GM12878 (cell line): ENCODE data around the gene NFIX. TPM values are rescaled to one million over a fixed set of nuclear protein-coding genes. Genes with fewer than 3 reads are reported as not detected.

Experiments used
- ATAC-seq: fragments of 200-7000 bp; cut with Tn5 transposase; 3 replicates; pipeline ENCODE4 v1.9.1; 2020; ENCODE audit warnings: mild to moderate bottlenecking, moderate library complexity
- BruUV-seq: library from RNA; stranded (reverse); fragments of 400-500 nt; replicated peaks from 2 replicates; lab custom pipeline; 2021; lab: Mats Ljungman, UMichigan
- CTCF ChIA-PET: fragments of 300-600 bp; sonication (Branson Sonifier 250); formaldehyde crosslinking; extraction: SDS; loops from one replicate; lab custom pipeline; 2021; ENCODE audit warnings: inconsistent platforms; lab: Yijun Ruan, JAX
- POLR2A ChIA-PET: fragments of 350-600 bp; formaldehyde crosslinking; extraction: SDS; loops from one replicate; lab custom pipeline; 2021; ENCODE audit warnings: inconsistent platforms; lab: Charles Lee
- RAD21 ChIA-PET: fragments of 300-600 bp; sonication (Branson Sonifier 250); formaldehyde crosslinking; loops from one replicate; lab custom pipeline; 2023; ENCODE audit warnings: antibody characterized with exemption; ENCODE audit not compliant: unreplicated experiment; lab: Charles Lee
- SMC1A ChIA-PET: fragments of 300-600 bp; sonication (Branson Sonifier 250); formaldehyde crosslinking; loops from one replicate; lab custom pipeline; 2023; ENCODE audit not compliant: unreplicated experiment, uncharacterized antibody; lab: Charles Lee
- DNase-seq: peaks from one replicate; pipeline ENCODE4 v3.0.0-alpha.2; 2011; ENCODE audit warnings: low read depth, low spot score
- FAIRE-seq: peaks from 3 replicates; lab custom pipeline; 2011; peaks lifted over from hg19 to GRCh38; lab: Jason Lieb, UNC
- H2AFZ ChIP-seq: 2 replicates; pipeline ENCODE4 v1.6.0; 2011; ENCODE audit warnings: low read depth, low read length, control low read depth; ENCODE audit not compliant: control insufficient read depth
- H3K27ac ChIP-seq: 2 replicates; pipeline ENCODE4 v1.5.1; 2011; ENCODE audit warnings: control low read depth; ENCODE audit not compliant: control insufficient read depth, insufficient read depth
- H3K27me3 ChIP-seq, 2 experiments: replicated peaks in 1 of 2; 2 replicates each; pipeline versions ENCODE4 v1.6.0 to v1.6.1; 2011; ENCODE audit warnings: low read length in 1 of 2; ENCODE audit not compliant: control insufficient read depth in 2 of 2, insufficient read depth in 2 of 2
- H3K36me3 ChIP-seq, 2 experiments: 2 replicates each; pipeline ENCODE4 v1.5.1; 2011; ENCODE audit warnings: low read length in 1 of 2; ENCODE audit not compliant: control insufficient read depth in 2 of 2, insufficient read depth in 2 of 2
- H3K4me1 ChIP-seq: 2 replicates; pipeline ENCODE4 v1.6.1; 2011; ENCODE audit warnings: mild to moderate bottlenecking, low read length, moderate library complexity, mixed read lengths; ENCODE audit not compliant: control insufficient read depth, insufficient read depth
- H3K4me2 ChIP-seq: 2 replicates; pipeline ENCODE4 v1.6.0; 2011; ENCODE audit warnings: control low read depth; ENCODE audit not compliant: control insufficient read depth, insufficient read depth
- H3K4me3 ChIP-seq: fragments of 200-600 bp; sonication (generic); 2 replicates; pipeline ENCODE4 v1.5.1; 2016
- H3K79me2 ChIP-seq: 2 replicates; pipeline ENCODE4 v1.6.0; 2011; ENCODE audit warnings: low read length; ENCODE audit not compliant: control insufficient read depth, insufficient read depth
- H3K9ac ChIP-seq: 2 replicates; pipeline ENCODE4 v1.8.0; 2011; ENCODE audit warnings: low read length, control low read depth, mixed read lengths; ENCODE audit not compliant: control insufficient read depth, insufficient read depth
- H3K9me3 ChIP-seq: replicated peaks from 3 replicates; pipeline ENCODE4 v1.5.1; 2011; ENCODE audit warnings: mild to moderate bottlenecking, low read length; ENCODE audit not compliant: control insufficient read depth, insufficient read depth
- H4K20me1 ChIP-seq: 2 replicates; pipeline ENCODE4 v1.6.0; 2011; ENCODE audit not compliant: control insufficient read depth, insufficient read depth
- LARP7 ChIP-seq: fragments of 450-650 bp; IDR thresholded peaks from 2 replicates; pipeline ENCODE4 v1.6.1; 2017; ENCODE audit warnings: mild to moderate bottlenecking
- TAF1 ChIP-seq: IDR thresholded peaks from 2 replicates; pipeline ENCODE4 v1.6.1; 2011; ENCODE audit warnings: mild to moderate bottlenecking, low read depth, low read length, borderline replicate concordance
- USF1 ChIP-seq: IDR thresholded peaks from 2 replicates; pipeline ENCODE4 v1.6.1; 2011; ENCODE audit warnings: borderline replicate concordance, low read depth, mild to moderate bottlenecking, moderate library complexity, mixed read lengths, low read length; ENCODE audit not compliant: insufficient read depth; ENCODE audit errors: extremely low read length
- ZBED1 ChIP-seq: IDR thresholded peaks from 2 replicates; pipeline ENCODE4 v1.6.1; 2016; ENCODE audit warnings: borderline replicate concordance
- WGBS: methylation state at CpG from one replicate; pipeline ENCODE4 v1.1.6; 2016; ENCODE audit warnings: low lambda C conversion rate; ENCODE audit not compliant: insufficient replicate concordance, insufficient coverage; ENCODE audit errors: missing lambda C conversion rate; 5-methylcytosine and 5-hydroxymethylcytosine counted together
- in situ Hi-C: fragments of 300-500 bp; cut with MboI; formaldehyde crosslinking; loops from 9 replicates; pipeline ENCODE4 v1.14.3; 2018; ENCODE audit warnings: mixed read lengths
- intact Hi-C: fragments of 100-400 bp; cut with micrococcal nuclease; formaldehyde crosslinking; loops from one replicate; pipeline ENCODE4 v1.14.2; 2022; ENCODE audit not compliant: unreplicated experiment
- polyA plus RNA-seq, 11 experiments: library from polyadenylated mRNA; depleted of rRNA in 4 of 11; unstranded in 6 of 11; stranded (reverse) in 5 of 11; fragments of >200 nt; fragmentation: Nextera tagmentation in 4 of 11; fragmentation: Illumina TruSeq in 1 of 11; extraction: Ambion mirVana in 4 of 11; extraction: Trizol in 1 of 11; gene quantifications; 1 replicate in 1 of 11; 2 replicates in 10 of 11; pipeline versions ENCODE4 v1.2.1 to v1.2.3, GENCODE V29; 2011 to 2016; ENCODE audit warnings: inconsistent platforms in 2 of 11, missing spikeins in 2 of 11, low read depth in 1 of 11
- total RNA-seq, 4 experiments: library from RNA; depleted of rRNA in 3 of 4; stranded (reverse); fragments of >200 nt in 3 of 4; fragmentation: Illumina TruSeq in 1 of 4; extraction: Trizol in 1 of 4; gene quantifications; 2 replicates each; pipeline versions ENCODE4 v1.2.1 to v1.2.3, GENCODE V29; 2013 to 2021

The NFIX gene
- total and polyA plus RNA-seq, 10 of the 15 experiments (the other 5 are each of a cell fraction or from before 2014, with no cell fraction given): 0.02 to 2.2 (median 0.28) TPM

DNA sequence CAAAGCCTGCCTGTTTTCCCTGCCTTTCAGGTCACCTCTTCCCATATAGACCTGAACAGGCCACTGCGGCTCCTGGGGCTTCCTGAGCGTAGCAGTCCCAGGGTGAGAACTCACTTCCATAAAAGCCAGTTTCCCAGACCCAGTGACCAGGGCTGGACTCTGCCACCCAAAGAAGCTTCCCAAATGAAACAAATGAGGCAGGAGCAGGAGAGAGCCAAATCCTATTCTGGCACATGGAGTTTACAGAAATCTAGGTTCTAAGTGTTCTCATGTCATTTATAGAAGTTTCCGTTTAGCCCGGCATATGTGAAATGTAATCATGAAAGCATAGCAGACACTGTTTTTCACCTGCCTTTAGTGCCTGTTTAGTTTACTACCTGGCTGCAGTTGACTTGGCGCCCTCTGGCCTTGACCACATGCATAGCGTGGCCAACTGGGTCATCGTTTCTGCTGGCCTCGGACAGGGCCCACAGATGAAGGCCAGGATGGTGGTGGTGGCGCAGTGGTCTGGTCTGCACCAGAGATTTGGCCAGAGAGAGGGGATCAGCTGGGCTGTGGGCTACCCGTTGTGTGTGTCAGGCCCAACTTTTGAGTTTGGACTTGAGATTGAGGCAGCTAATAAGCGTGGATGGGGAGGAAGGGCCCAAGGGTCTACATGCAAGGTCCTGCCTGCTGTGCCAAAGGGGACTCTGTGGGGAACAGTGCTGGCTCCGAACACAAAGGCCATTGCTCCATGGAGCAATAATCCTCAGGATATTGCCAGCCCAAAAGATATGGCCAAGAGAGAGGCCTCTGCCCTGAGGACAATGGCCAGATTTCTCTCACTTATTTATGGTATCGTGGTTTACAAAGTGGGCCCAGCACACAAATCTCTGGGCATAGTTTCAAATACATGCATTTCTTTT lies 43.3 kb downstream of the NFIX start:
- ATAC-seq (no peak), FAIRE-seq (no peak)
- in situ Hi-C loops: no loop called here
- H3K9ac ChIP-seq: no peak overlapping the region
- H3K4me1 ChIP-seq: no peaks in the 10 kb centered on the region
- H3K4me3 ChIP-seq: no peak overlapping the region
- SMC1A ChIA-PET: interaction anchor here (1.6 to 1.8 kb wide), 2 partner anchors 11 to 23 kb away, joined by 4 to 6 read pairs; no protein-coding TSS in a partner anchor
- TF ChIP-seq ZBED1: no peak
- no peak for TF ChIP-seq TAF1
- no peak for TF ChIP-seq USF1
- no peak for TF ChIP-seq LARP7
- TF ChIP-seq, all 136 proteins: peak for 0
- H3K27ac ChIP-seq: no peak overlapping the region
- ChIA-PET POLR2A (no interaction called here), CTCF (interaction anchor here (1.4 kb wide), 1 partner anchor 22 kb away, joined by 3 read pairs; no protein-coding TSS in a partner anchor), RAD21 (no interaction called here)
- H3K79me2 ChIP-seq: no peaks in the 10 kb centered on the region
- peaks cover 0 to 3% of the 10 kb centered on the region in 2 experiments; a peak in 2 of 4 replicates for H3K27me3 ChIP-seq
- intact Hi-C loops: loop anchor here (10.0 kb wide), 1 partner anchor 56 kb away; no protein-coding TSS in a partner anchor
- no peaks in the 10 kb centered on the region for H3K36me3 ChIP-seq
- H2AFZ ChIP-seq: no peak overlapping the region
- H4K20me1 ChIP-seq: no peaks in the 10 kb centered on the region
- 55% methylated on average over 13 of the region's 13 CpGs for whole genome bisulfite sequencing
- no TSS peak for BruUV-seq
- no peaks in the 10 kb centered on the region for H3K9me3 ChIP-seq
- no peak for DNase-seq
- H3K4me2 ChIP-seq: no peak overlapping the region
